GM10847 (cell line): Measurements from ENCODE around the gene BORCS5.

Experiments
- POLR2A ChIP-seq: IDR thresholded peaks from 2 replicates; pipeline ENCODE4 v1.6.1; 2011; ENCODE audit not compliant: insufficient read length; ENCODE audit errors: extremely low read depth

Gene BORCS5

DNA sequence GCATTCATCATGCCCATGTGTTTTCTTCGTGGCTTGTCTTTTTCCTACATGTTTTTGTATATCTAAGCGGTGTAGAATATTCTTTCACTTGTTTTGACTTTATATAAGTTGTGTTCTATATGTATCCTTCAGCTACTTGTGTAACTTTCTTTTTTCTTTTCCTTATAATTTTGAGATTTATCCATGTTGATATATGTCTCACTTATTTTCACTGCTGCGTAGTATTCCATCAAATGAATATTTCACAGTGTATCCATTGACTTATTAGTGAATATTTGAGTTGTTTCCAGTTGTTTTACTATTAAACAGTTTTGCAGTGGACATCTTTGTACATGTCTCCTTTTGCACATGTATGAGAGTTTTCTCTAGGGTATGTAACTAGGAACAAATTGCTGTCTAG is 43.9 kb downstream of the BORCS5 start:
- TF ChIP-seq POLR2A, result no peak

DNA sequence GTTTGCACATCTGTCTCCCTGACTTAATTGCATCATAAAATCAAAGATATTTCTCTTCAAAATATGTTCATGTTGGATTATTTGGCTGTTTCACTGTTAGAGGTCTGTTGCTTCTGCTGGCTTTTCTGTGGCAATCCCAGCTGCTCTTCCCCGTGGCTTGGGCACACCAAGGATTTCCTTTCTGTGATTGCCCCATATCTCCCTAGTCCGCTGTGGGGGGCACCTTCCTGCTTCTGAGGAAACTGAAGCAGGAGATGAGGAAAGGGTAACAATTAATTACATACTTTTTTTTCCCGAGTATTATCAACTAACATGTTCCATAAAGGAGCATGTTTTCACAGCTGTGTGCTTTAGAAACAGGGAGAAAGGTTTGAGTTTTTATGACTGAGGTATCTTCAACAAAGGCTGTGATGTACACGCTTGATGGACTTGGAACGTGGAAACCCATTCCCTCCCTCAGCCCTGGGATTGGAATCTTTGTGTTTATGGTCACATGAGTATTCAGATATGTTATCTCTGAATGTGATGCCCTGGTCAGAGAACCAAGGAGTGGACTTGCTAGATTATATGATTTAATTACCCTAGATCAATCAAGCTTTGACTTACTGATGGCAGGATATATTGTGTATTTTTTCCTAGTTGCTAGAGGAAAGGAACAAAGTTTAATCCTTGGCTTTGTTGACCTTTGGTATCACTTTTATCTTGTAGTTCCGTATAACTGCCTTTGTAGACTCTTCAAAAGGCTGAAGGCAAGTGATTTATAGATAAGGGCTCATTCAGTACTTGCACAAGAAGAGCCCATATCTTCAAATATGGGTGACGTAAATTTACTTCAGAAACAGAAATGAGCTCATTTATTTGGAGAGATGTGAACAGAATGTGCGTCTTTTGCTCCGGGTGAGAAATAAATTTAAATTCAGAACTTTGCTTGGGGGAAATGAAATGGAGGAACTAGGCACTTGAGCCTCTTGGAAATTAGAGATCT is 46.7 kb downstream of the BORCS5 start:
- TF ChIP-seq POLR2A, result no peak

DNA sequence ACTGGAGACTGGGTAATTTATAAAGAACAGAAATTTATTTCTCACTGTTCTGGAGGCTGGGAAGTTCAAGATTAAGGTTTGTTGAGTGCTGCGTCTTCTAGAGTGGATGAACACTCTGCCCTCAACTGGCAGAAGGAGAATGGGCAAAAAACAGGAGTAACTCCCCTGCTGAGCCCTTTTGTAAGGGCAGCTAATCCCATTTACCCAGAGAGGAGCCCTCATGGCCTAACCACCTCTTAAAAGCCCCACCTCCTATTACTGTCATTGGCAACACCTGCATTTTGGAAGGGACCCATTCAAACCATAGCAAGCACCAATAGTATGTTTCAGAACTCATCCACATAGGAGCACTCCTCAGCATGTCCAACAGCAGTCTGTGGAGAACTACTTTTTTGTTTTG is 47.4 kb downstream of the BORCS5 start:
- no peak for TF ChIP-seq POLR2A

DNA sequence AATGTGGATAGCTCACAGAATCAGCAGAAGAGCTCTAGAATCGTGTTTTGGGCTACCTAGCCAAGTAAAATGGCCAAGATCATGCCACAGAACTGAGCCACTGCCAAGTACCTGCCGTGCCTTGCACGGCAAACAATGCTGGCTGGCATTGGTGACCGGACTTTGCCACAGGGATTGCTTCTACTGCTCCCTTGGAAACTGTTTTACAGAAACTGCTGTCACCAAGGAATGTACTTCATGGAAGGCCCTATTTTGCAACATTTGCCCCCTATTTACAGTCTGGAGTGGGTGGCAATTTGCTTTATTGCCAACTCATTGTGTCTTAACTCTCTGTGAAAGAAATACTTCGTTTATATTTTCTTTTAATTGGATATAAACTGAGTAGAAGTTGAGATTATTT is 49.0 kb downstream of the BORCS5 start:
- no peak for TF ChIP-seq POLR2A

DNA sequence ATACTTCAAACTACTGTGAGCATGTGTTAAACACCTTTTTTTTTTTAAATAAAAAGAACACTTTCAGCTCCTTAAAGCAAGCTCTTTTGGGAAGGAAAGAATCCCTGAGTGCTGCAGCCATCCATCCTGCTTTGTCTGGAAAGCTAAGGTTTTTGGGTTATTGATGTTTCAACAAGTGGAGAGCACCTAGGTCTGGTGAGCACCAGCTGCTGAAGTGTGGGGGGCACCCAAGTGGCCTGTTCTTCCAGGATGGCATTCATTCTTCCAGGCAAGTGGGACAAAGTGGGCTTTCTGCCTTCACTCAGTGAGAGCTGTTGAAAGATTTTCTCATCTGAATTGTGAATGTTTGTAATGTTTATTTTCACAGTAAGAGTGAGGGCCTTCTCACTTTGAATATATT is 49.9 kb downstream of the BORCS5 start:
- TF ChIP-seq POLR2A, result no peak

DNA sequence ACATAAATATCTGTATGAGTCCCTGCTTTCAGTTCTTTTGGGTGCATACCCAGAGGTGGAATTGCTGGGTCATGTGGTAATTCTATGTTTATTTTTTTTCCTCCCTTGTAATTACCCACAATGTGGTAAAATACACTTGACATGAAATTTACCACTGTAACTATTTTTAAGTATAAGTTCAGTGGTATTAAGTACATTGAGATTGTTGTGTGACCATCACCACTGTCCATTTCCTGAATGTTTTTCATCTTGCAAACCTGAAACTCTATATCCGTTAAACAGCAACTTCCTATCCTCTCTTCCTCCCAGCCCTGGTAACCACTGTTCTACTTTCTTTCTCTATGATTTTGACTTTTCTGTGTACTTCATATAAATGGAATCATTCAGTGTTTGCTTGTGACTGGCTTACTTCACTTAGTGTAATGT is 51.4 kb downstream of the BORCS5 start:
- no peak for TF ChIP-seq POLR2A

DNA sequence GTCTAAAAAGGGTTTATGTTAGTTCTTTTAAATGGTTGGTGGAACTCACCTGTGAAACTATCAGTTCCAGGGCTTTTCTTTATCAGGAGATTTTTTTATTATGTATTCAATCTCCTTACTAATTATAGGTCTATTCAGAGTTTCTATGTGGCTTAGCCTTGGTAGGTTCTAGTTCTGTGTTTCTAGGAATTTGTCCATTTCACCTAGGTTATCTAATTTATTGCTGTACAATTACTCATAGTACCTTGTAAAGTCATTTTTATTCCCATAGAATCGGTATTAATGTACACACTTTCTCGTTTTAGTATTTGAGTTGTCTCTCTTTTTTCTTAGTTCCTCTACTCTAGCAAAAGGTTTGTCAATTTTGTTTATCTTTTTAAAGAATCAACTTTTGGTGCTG is 59.0 kb downstream of the BORCS5 start:
- TF ChIP-seq POLR2A, result no peak

DNA sequence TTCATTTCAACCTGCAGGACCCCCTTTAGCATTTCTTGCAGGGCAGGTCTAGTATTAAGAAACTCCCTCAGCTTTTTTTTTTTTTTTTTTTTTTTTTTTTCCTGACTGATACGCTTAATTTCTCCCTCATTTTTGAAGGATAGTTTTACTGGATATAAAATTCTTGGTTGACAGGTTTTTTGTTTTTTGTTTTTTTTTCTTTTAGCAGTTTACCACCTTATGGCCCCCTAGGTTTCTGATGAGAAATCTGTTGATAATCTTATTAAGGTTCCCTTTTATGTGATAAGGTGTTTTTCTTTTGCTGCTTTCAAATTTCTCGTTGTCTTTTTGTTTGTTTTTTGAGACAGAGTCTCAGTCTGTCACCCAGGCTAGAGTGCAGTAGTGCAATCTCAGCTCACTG is 66.5 kb downstream of the BORCS5 start:
- TF ChIP-seq POLR2A, result no peak

DNA sequence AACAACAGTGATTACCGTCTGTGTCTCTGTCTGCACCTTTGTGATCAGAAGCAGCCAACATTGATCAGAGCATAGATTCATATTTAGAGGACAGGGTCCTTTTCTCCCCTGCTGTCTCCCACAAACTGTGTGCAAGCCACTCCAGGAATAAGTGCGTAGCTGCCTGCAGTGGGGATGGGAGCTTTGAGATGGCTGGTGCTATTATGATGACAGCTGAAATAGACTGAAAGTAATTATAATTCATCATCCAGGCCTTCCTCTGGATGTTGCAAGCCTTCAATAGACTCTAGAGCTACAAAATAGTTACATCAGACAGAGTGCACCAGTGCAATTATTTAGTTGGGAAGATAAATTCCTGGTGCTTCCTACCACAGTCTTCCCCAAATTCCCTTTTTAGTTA is 68.1 kb downstream of the BORCS5 start:
- no peak for TF ChIP-seq POLR2A

DNA sequence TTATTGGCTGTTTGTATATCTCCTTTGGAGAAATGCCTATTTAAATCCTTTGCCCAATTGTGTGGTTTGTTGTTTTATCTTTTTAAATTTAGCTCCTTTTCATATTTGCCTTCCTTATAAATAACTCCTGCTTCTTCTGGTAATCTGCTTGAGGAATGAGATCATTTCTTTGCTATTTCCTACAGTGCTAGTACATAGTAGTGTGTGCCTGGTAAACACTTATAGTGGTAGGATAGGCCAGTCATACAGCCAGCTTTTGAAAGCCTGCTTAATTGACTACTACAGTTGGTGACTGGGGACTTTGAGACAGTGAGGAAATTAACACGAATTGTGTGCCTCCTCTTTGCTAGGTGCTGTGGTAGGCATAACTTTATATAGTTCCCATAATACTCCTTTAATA is 68.7 kb downstream of the BORCS5 start:
- no peak for TF ChIP-seq POLR2A

DNA sequence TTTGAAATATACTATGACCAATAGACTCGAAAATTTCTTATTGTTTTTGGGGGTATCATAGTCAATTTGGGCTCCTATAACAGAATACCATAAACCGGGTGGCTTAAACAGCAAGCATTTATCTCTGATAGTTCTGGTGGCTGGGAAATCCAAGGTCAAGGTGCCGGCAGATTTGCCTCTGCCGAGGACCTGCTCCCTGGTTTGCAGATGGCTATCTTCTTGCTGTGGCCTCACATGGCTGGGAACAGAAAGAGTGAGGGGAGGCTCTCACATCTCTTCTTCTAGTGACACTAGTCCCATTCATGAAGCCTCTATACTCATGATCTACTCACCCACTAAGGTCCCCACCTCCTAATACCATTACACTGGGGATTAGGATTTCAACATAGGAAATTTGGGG is 70.7 kb downstream of the BORCS5 start:
- no peak for TF ChIP-seq POLR2A

DNA sequence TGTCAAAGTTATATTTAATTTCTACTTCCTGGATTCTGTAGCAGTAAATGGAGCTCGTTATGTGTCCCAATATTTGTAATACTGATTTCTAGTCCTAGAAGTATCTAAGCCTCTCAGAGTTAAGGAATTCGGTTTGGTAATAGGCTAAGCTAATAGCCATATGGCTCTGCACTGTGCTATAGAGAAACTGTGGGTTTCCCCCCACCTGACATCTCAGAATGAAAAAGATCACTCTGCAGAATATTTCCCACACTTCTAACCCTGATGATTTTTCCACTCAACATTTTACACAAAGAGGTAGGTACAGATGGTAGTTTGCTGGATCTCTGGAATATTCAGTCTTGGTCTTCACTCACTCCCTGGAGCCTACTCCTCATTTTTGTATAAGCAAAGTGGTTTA is 71.2 kb downstream of the BORCS5 start:
- no peak for TF ChIP-seq POLR2A

DNA sequence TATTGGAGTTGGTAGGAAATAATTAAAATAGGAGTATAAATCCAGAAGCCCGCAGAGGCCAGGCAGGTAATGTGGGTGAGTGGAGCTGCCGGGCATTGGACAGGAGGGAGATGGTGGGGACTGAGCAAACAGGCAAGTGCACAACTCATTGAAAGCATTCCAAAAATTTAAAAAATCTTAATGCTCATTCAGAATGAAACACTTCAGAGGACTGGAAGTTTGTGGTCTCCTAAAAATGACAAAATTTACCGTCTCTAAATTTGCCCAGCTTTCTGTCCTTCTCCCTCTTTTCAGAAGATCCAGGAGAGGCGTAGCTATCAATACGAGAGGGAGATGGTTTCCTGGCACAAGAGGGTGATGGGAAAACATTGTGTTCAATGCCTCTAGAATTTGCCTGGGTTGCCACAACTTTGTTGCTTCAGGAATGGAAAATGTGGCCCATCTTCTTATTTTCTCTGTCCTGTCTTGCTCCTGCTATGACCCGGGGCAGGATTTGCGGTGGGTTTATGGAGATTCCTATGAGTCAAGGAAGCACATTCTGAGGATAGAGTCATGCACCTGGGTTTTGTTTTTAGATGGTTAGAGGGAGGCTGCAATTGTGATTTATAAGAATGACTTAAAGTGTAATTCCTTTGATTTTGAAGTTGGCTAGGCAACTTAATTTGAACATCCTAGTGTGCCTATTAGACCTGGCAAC is 72.2 kb downstream of the BORCS5 start:
- TF ChIP-seq POLR2A, result no peak

DNA sequence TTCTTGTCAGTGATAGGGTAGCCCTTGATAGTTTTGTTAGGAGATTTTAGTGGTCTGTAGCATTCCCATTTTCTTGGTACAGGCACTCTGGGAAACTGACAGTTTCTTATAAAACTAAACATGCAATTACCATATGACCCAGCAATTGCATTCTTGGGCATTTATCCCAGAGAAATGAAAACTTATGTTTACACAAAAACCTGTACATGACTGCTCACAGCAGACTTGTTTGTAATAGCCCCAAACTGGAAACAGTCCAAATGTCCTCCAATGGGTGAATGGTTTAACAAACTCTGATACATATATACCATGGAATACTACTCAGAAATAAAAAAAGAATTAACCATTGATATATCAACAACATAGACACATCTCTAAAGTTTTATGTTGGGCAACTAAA is 75.5 kb downstream of the BORCS5 start:
- no peak for TF ChIP-seq POLR2A

DNA sequence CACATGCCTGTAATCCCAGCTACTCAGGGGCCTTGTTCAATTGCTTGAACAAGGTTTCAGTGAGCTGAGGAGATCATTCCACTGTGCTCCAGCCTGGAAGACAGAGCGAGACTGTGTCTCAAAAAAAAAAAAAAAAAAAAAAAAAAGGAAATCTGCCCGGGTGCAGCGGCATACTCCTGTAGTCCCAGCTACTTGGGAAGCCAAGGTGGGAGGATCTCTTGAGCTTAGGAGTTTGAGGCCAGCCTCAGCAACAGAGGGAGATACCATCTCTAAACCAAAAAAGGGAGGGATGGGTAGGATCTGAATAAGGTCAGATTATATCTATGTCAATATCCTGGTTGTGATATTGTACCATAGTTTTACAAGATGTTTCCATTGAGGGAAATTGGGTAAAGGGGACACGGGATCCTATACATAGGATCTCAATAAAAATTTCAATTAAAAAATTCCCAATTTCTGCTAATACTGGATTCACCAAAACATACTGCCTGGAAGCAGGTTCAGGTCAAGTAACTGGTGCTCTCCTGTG is 76.4 kb downstream of the BORCS5 start:
- no peak for TF ChIP-seq POLR2A

DNA sequence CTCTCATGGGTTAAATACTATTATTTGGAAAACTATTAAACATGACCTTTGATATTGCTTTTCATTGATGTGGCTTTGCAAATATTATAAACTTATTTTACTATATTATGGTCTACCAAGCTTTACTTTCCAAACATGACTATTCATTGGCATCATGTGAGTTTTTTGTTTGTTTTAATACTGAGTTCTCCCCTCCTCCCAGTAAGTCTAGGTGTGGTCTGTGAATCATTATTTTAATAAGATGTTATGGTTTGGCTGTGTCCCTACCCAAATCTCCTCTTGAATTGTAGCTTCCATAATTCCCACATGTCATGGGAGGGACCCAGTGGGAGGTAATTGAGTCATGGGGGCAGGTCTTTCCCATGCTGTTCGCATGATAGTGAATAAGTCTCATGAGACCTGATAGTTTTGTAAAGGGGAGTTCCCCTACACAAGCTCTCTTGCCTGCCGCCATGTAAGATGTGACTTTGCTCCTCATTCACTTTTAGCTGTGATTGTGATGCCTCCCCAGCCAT is 80.0 kb downstream of the BORCS5 start:
- TF ChIP-seq POLR2A, result no peak
